ENCODE data around the gene BORCS6.

Gene BORCS6

GRCh38 chr17:8210761-8211458, 20.9 kb upstream of the BORCS6 start:
- DNase-seq: no peak

GRCh38 chr17:8209907-8210760, 20.2 kb upstream of the BORCS6 start, which contains the start of gene AURKB:
Gene AURKB, minus strand, starts transcription at chr17:8210575. Its CDS starts 351 bp downstream, at chr17:8210224.
- DNase-seq: peak; percentile 96

GRCh38 chr17:8206536-8206935, 16.6 kb upstream of the BORCS6 start:
- no peak for DNase-seq

GRCh38 chr17:8204761-8205555, 15.0 kb upstream of the BORCS6 start:
- no peak for DNase-seq

GRCh38 chr17:8192070-8192815, 2.3 kb upstream of the BORCS6 start:
- peak; percentile 86 for DNase-seq

- no peak for DNase-seq
These were observed 526 bp upstream of the BORCS6 start for GRCh38 chr17:8190506-8190905.

GRCh38 chr17:8189041-8189710, 804 bp downstream of the BORCS6 start:
- DNase-seq: peak; percentile 39

GRCh38 chr17:8188263-8188839, 1.6 kb downstream of the BORCS6 start:
- peak; percentile 34 for DNase-seq

GRCh38 chr17:8187517-8188262, 2.3 kb downstream of the BORCS6 start:
- DNase-seq: peak; percentile 94

GRCh38 chr17:8186787-8187516, 3.0 kb downstream of the BORCS6 start:
- peak; percentile 95 for DNase-seq

- no peak for DNase-seq
These were observed 3.6 kb downstream of the BORCS6 start for GRCh38 chr17:8186446-8186786.

GRCh38 chr17:8185582-8186445, 4.2 kb downstream of the BORCS6 start:
- peak; percentile 93 for DNase-seq

GRCh38 chr17:8176998-8177731, 12.8 kb downstream of the BORCS6 start:
- no peak for DNase-seq

- peak; percentile 90 for DNase-seq
These were observed 13.6 kb downstream of the BORCS6 start, which contains the start of gene TMEM107 for GRCh38 chr17:8176197-8176940. Gene TMEM107, minus strand, starts transcription at chr17:8176380. Its CDS starts 94 bp downstream, at chr17:8176286.

- DNase-seq: no peak
These were observed 14.2 kb downstream of the BORCS6 start for GRCh38 chr17:8175795-8176196.

- no peak for DNase-seq
These were observed 16.1 kb downstream of the BORCS6 start for GRCh38 chr17:8173871-8174322.
